GM12878 (cell line): Measurements from ENCODE around the gene AGFG1. TPM values are rescaled to one million over a fixed set of nuclear protein-coding genes. Genes with fewer than 3 reads are reported as not detected.
A peak's percentile ranks its signal among the peaks of the same experiment; 100 is the strongest.

Experiments
- ATAC-seq: fragments of 200-7000 bp; cut with Tn5 transposase; 3 replicates; pipeline ENCODE4 v1.9.1; 2020; ENCODE audit warnings: mild to moderate bottlenecking, moderate library complexity
- BruUV-seq: library from RNA; stranded (reverse); fragments of 400-500 nt; replicated peaks from 2 replicates; lab custom pipeline; 2021; lab: Mats Ljungman, UMichigan
- CTCF ChIA-PET: fragments of 300-600 bp; sonication (Branson Sonifier 250); formaldehyde crosslinking; extraction: SDS; loops from one replicate; lab custom pipeline; 2021; ENCODE audit warnings: inconsistent platforms; lab: Yijun Ruan, JAX
- POLR2A ChIA-PET: fragments of 350-600 bp; formaldehyde crosslinking; extraction: SDS; loops from one replicate; lab custom pipeline; 2021; ENCODE audit warnings: inconsistent platforms; lab: Charles Lee
- RAD21 ChIA-PET: fragments of 300-600 bp; sonication (Branson Sonifier 250); formaldehyde crosslinking; loops from one replicate; lab custom pipeline; 2023; ENCODE audit warnings: antibody characterized with exemption; ENCODE audit not compliant: unreplicated experiment; lab: Charles Lee
- SMC1A ChIA-PET: fragments of 300-600 bp; sonication (Branson Sonifier 250); formaldehyde crosslinking; loops from one replicate; lab custom pipeline; 2023; ENCODE audit not compliant: unreplicated experiment, uncharacterized antibody; lab: Charles Lee
- DNase-seq: peaks from one replicate; pipeline ENCODE4 v3.0.0-alpha.2; 2011; ENCODE audit warnings: low read depth, low spot score
- FAIRE-seq: peaks from 3 replicates; lab custom pipeline; 2011; peaks lifted over from hg19 to GRCh38; lab: Jason Lieb, UNC
- H2AFZ ChIP-seq: 2 replicates; pipeline ENCODE4 v1.6.0; 2011; ENCODE audit warnings: low read depth, low read length, control low read depth; ENCODE audit not compliant: control insufficient read depth
- H3K27ac ChIP-seq: 2 replicates; pipeline ENCODE4 v1.5.1; 2011; ENCODE audit warnings: control low read depth; ENCODE audit not compliant: control insufficient read depth, insufficient read depth
- H3K27me3 ChIP-seq, 2 experiments: replicated peaks in 1 of 2; 2 replicates each; pipeline versions ENCODE4 v1.6.0 to v1.6.1; 2011; ENCODE audit warnings: low read length in 1 of 2; ENCODE audit not compliant: control insufficient read depth in 2 of 2, insufficient read depth in 2 of 2
- H3K36me3 ChIP-seq, 2 experiments: 2 replicates each; pipeline ENCODE4 v1.5.1; 2011; ENCODE audit warnings: low read length in 1 of 2; ENCODE audit not compliant: control insufficient read depth in 2 of 2, insufficient read depth in 2 of 2
- H3K4me1 ChIP-seq: 2 replicates; pipeline ENCODE4 v1.6.1; 2011; ENCODE audit warnings: mild to moderate bottlenecking, low read length, moderate library complexity, mixed read lengths; ENCODE audit not compliant: control insufficient read depth, insufficient read depth
- H3K4me2 ChIP-seq: 2 replicates; pipeline ENCODE4 v1.6.0; 2011; ENCODE audit warnings: control low read depth; ENCODE audit not compliant: control insufficient read depth, insufficient read depth
- H3K4me3 ChIP-seq: fragments of 200-600 bp; sonication (generic); 2 replicates; pipeline ENCODE4 v1.5.1; 2016
- H3K79me2 ChIP-seq: 2 replicates; pipeline ENCODE4 v1.6.0; 2011; ENCODE audit warnings: low read length; ENCODE audit not compliant: control insufficient read depth, insufficient read depth
- H3K9ac ChIP-seq: 2 replicates; pipeline ENCODE4 v1.8.0; 2011; ENCODE audit warnings: low read length, control low read depth, mixed read lengths; ENCODE audit not compliant: control insufficient read depth, insufficient read depth
- H3K9me3 ChIP-seq: replicated peaks from 3 replicates; pipeline ENCODE4 v1.5.1; 2011; ENCODE audit warnings: mild to moderate bottlenecking, low read length; ENCODE audit not compliant: control insufficient read depth, insufficient read depth
- H4K20me1 ChIP-seq: 2 replicates; pipeline ENCODE4 v1.6.0; 2011; ENCODE audit not compliant: control insufficient read depth, insufficient read depth
- BHLHE40 ChIP-seq, 2 experiments: fragments of 450-650 bp in 1 of 2; IDR thresholded peaks; 2 replicates each; pipeline ENCODE4 v1.6.1; 2011 to 2017; ENCODE audit warnings: low read depth in 2 of 2, borderline replicate concordance in 1 of 2, improper control_type of control experiment in 1 of 2, low read length in 1 of 2, mild to moderate bottlenecking in 1 of 2
- E2F8 ChIP-seq: fragments of 450-650 bp; IDR thresholded peaks from 2 replicates; pipeline ENCODE4 v1.6.1; 2018; ENCODE audit warnings: mild to moderate bottlenecking, low read depth, moderate library complexity; ENCODE audit not compliant: partially characterized antibody
- IKZF1 ChIP-seq: fragments of 450-650 bp; conservative IDR thresholded peaks from 2 replicates; pipeline ENCODE4 v1.6.1; 2017; ENCODE audit warnings: antibody characterized with exemption, mild to moderate bottlenecking
- IKZF2 ChIP-seq, 2 experiments: fragments of 450-650 bp; IDR thresholded peaks; 2 replicates each; pipeline ENCODE4 v1.6.1; 2017; ENCODE audit warnings: mild to moderate bottlenecking in 2 of 2, moderate library complexity in 2 of 2
- NFIC ChIP-seq: IDR thresholded peaks from 2 replicates; pipeline ENCODE4 v1.6.1; 2012; ENCODE audit warnings: low read depth, mild to moderate bottlenecking, inconsistent platforms, low read length, moderate library complexity
- NRF1 ChIP-seq: conservative IDR thresholded peaks from 2 replicates; pipeline ENCODE4 v1.6.1; 2011; ENCODE audit warnings: mild to moderate bottlenecking, low read depth, low read length, improper control_type of control experiment
- ZBTB4 ChIP-seq: fragments of 450-650 bp; formaldehyde crosslinking; IDR thresholded peaks from 2 replicates; pipeline ENCODE4 v1.4.0; 2022; ENCODE audit warnings: mild to moderate bottlenecking, moderate library complexity
- WGBS: methylation state at CpG from one replicate; pipeline ENCODE4 v1.1.6; 2016; ENCODE audit warnings: low lambda C conversion rate; ENCODE audit not compliant: insufficient replicate concordance, insufficient coverage; ENCODE audit errors: missing lambda C conversion rate; 5-methylcytosine and 5-hydroxymethylcytosine counted together
- in situ Hi-C: fragments of 300-500 bp; cut with MboI; formaldehyde crosslinking; loops from 9 replicates; pipeline ENCODE4 v1.14.3; 2018; ENCODE audit warnings: mixed read lengths
- intact Hi-C: fragments of 100-400 bp; cut with micrococcal nuclease; formaldehyde crosslinking; loops from one replicate; pipeline ENCODE4 v1.14.2; 2022; ENCODE audit not compliant: unreplicated experiment
- polyA plus RNA-seq, 11 experiments: library from polyadenylated mRNA; depleted of rRNA in 4 of 11; unstranded in 6 of 11; stranded (reverse) in 5 of 11; fragments of >200 nt; fragmentation: Nextera tagmentation in 4 of 11; fragmentation: Illumina TruSeq in 1 of 11; extraction: Ambion mirVana in 4 of 11; extraction: Trizol in 1 of 11; gene quantifications; 1 replicate in 1 of 11; 2 replicates in 10 of 11; pipeline versions ENCODE4 v1.2.1 to v1.2.3, GENCODE V29; 2011 to 2016; ENCODE audit warnings: inconsistent platforms in 2 of 11, missing spikeins in 2 of 11, low read depth in 1 of 11
- total RNA-seq, 4 experiments: library from RNA; depleted of rRNA in 3 of 4; stranded (reverse); fragments of >200 nt in 3 of 4; fragmentation: Illumina TruSeq in 1 of 4; extraction: Trizol in 1 of 4; gene quantifications; 2 replicates each; pipeline versions ENCODE4 v1.2.1 to v1.2.3, GENCODE V29; 2013 to 2021

AGFG1 gene
- total and polyA plus RNA-seq, 10 of the 15 experiments (the other 5 are each of a cell fraction or from before 2014, with no cell fraction given) = 7.3 to 243 (median 81.7) TPM

GRCh38 chr2:227500301-227500630, 28.3 kb downstream of the AGFG1 start (continued):
- TF ChIP-seq E2F8 (no peak), NFIC (no peak), BHLHE40 (IDR thresholded peaks at IDR 0.05; ENCODE audit: borderline replicate concordance in 1 of 2, low read depth in 2 of 2, low read length in 1 of 2) (no peak)

- Histone ChIP-seq H3K9me3 (no peaks in the 10 kb centered on the region), H3K9ac (no peak overlapping the region), H2AFZ (no peak overlapping the region), H3K4me1 (peaks cover 10% of the 10 kb centered on the region; the same call in 1 of the 2 replicates), H3K4me3 (no peak overlapping the region), H3K79me2 (peaks cover 84% of the 10 kb centered on the region), H4K20me1 (no peaks in the 10 kb centered on the region; the same call in 1 of the 2 replicates), H3K27me3 (no peaks in the 10 kb centered on the region), H3K4me2 (no peak overlapping the region), H3K27ac (no peak overlapping the region), H3K36me3 (peaks cover 0 to 3% of the 10 kb centered on the region in 2 experiments; a peak in 3 of 4 replicates)
- FAIRE-seq (no peak), ATAC-seq (no peak), DNase-seq (no peak)
- BruUV-seq = no TSS peak
- CTCF ChIA-PET = interaction anchor here (1.5 to 4.8 kb wide), 4 partner anchors 10 to 262 kb away, joined by 3 to 22 read pairs (median 6); no protein-coding TSS in a partner anchor
- 100% methylated on average over 3 of the region's 5 CpGs for WGBS
- TF ChIP-seq IKZF2 (IDR thresholded peaks at IDR 0.05) = 0 out of 4 replicates have a peak, but pooled peaks of 1 of the 2 experiments have one; percentile 31
- no peak for TF ChIP-seq ZBTB4
- TF ChIP-seq NRF1 = no peak
- no peak for TF ChIP-seq IKZF1
- intact Hi-C loops = no loop called here
- SMC1A ChIA-PET = interaction anchor here (0.6 to 4.6 kb wide), 7 partner anchors 8 to 29 kb away, joined by 3 to 21 read pairs (median 4); no protein-coding TSS in a partner anchor
- RAD21 ChIA-PET = interaction anchor here (0.7 to 1.0 kb wide), 2 partner anchors 12 to 18 kb away, joined by 3 read pairs; no protein-coding TSS in a partner anchor
- POLR2A ChIA-PET = no interaction called here
- in situ Hi-C loops = no loop called here
Measured at GRCh38 chr2:227503433-227504406, 31.8 kb downstream of the AGFG1 start.
